Body of pancreas (tissue), 4 donors: ENCODE measurements around the gene MRAP2. TPM values are rescaled to one million over a fixed set of nuclear protein-coding genes. Genes with fewer than 3 reads are reported as not detected.

Experiments
- ATAC-seq: fragments of 150-250 bp; one replicate; pipeline ENCODE4 v1.9.1; 2016
- DNase-seq, 4 donors: peaks; one replicate each; pipeline ENCODE4 v3.0.0-alpha.2; 2019
- H3K27ac ChIP-seq, 4 donors: fragments of 200-600 bp; sonication (generic); 1 replicate in 3 of 4; 2 replicates in 1 of 4; pipeline versions ENCODE4 v1.5.1 to v1.6.1; 2016 to 2019; ENCODE audit warnings: mild to moderate bottlenecking in 1 of 4, mixed read lengths in 1 of 4, moderate library complexity in 1 of 4
- H3K27me3 ChIP-seq, 2 donors: fragments of 200-600 bp; sonication (generic); one replicate each; pipeline ENCODE4 v1.6.0; 2016; ENCODE audit warnings: mild to moderate bottlenecking in 1 of 2
- H3K36me3 ChIP-seq, 2 donors: fragments of 200-600 bp; sonication (generic); replicated peaks in 1 of 2; 2 replicates each; pipeline ENCODE4 v1.5.1; 2016; ENCODE audit warnings: low read depth in 2 of 2; ENCODE audit not compliant: insufficient read depth in 1 of 2
- H3K4me1 ChIP-seq: fragments of 200-600 bp; sonication (generic); one replicate; pipeline ENCODE4 v1.6.0; 2016
- H3K4me3 ChIP-seq, 2 donors: fragments of 200-600 bp; sonication (generic); 1 replicate in 1 of 2; 2 replicates in 1 of 2; pipeline ENCODE4 v1.5.1; 2016 to 2019
- H3K9me3 ChIP-seq, 3 donors: fragments of 200-600 bp; sonication (generic); 1 replicate in 2 of 3; 2 replicates in 1 of 3; pipeline ENCODE4 v1.5.1; 2016
- CTCF ChIP-seq, 7 experiments: fragments of 450-650 bp in 4 of 7; fragments of 200-600 bp in 3 of 7; sonication (generic) in 3 of 7; IDR thresholded peaks; one replicate each; pipeline ENCODE4 v1.5.1; 2016 to 2019; ENCODE audit warnings: antibody characterized with exemption in 7 of 7
- POLR2A ChIP-seq, 3 donors: fragments of 450-650 bp; IDR thresholded peaks; one replicate each; pipeline ENCODE4 v1.6.1; 2016; ENCODE audit warnings: antibody characterized with exemption in 3 of 3, mild to moderate bottlenecking in 2 of 3
- WGBS, 2 donors: methylation state at CpG; one replicate each; pipeline ENCODE4 v1.1.5; 2017; 5-methylcytosine and 5-hydroxymethylcytosine counted together
- intact Hi-C: fragments of 100-400 bp; cut with DNase I; formaldehyde crosslinking; loops from one replicate; pipeline ENCODE4 v1.15.1; 2023
- total RNA-seq, 2 donors: library from RNA; depleted of rRNA; stranded (reverse); fragments of >200 nt; gene quantifications; one replicate each; pipeline ENCODE4 v1.1.0, GENCODE V29; 2016

The MRAP2 gene
- total RNA-seq, 2 donors from 2014 or later = 2.3 to 3.6 TPM

- no peaks in the 10 kb centered on the region for H3K27me3 ChIP-seq
- H3K4me3 ChIP-seq = no peak overlapping the region
- H3K9me3 ChIP-seq = peaks cover 0 to 7% (median 0%) of the 10 kb centered on the region in 3 donors
- DNase-seq = no peak
- TF ChIP-seq POLR2A (IDR thresholded peaks at IDR 0.05) (no peak), CTCF (IDR thresholded peaks at IDR 0.05) (no peak)
- no peak for ATAC-seq
- H3K36me3 ChIP-seq = no peaks in the 10 kb centered on the region
- intact Hi-C loops = no loop called here
- no peaks in the 10 kb centered on the region for H3K4me1 ChIP-seq
- 88 to 92% methylated on average over 4 of the region's 4 CpGs for WGBS, 2 donors
- H3K27ac ChIP-seq = no peak overlapping the region
Observed at GRCh38 chr6:84136364-84137050, 102.9 kb downstream of the MRAP2 start.

GRCh38 chr6:84137051-84137375 is 103.4 kb downstream of the MRAP2 start:
- WGBS, 2 donors = 81 to 90% methylated on average over 5 of the region's 5 CpGs
- H3K4me3 ChIP-seq = no peak overlapping the region
- intact Hi-C loops = no loop called here

GRCh38 chr6:84137989-84138575 is 104.5 kb downstream of the MRAP2 start:
- no peak for TF ChIP-seq CTCF (IDR thresholded peaks at IDR 0.05)
- TF ChIP-seq POLR2A (IDR thresholded peaks at IDR 0.05) = no peak
- H3K36me3 ChIP-seq = no peaks in the 10 kb centered on the region
- no peaks in the 10 kb centered on the region for H3K27me3 ChIP-seq
- ATAC-seq (no peak), DNase-seq (no peak)
- H3K4me1 ChIP-seq = no peaks in the 10 kb centered on the region
- no peak overlapping the region for H3K27ac ChIP-seq
- intact Hi-C loops = no loop called here
- WGBS, 2 donors = 81 to 88% methylated on average over 2 of the region's 2 CpGs
- no peak overlapping the region for H3K4me3 ChIP-seq
- peaks cover 0 to 7% (median 0%) of the 10 kb centered on the region in 3 donors for H3K9me3 ChIP-seq

More at GRCh38 chr6:84137051-84137375, 103.4 kb downstream of the MRAP2 start:
- ATAC-seq (no peak), DNase-seq (no peak)
- Histone ChIP-seq H3K9me3 (peaks cover 0 to 7% (median 0%) of the 10 kb centered on the region in 3 donors), H3K36me3 (no peaks in the 10 kb centered on the region), H3K27me3 (no peaks in the 10 kb centered on the region), H3K4me1 (no peaks in the 10 kb centered on the region), H3K27ac (no peak overlapping the region)
- TF ChIP-seq CTCF (IDR thresholded peaks at IDR 0.05) = no peak
- no peak for TF ChIP-seq POLR2A (IDR thresholded peaks at IDR 0.05)

GRCh38 chr6:84139311-84139710 is 105.7 kb downstream of the MRAP2 start:
- DNase-seq = no peak
- ATAC-seq = no peak
- no peak overlapping the region for H3K27ac ChIP-seq
- intact Hi-C loops = no loop called here
- no peaks in the 10 kb centered on the region for H3K4me1 ChIP-seq
- TF ChIP-seq POLR2A (IDR thresholded peaks at IDR 0.05) (no peak), CTCF (IDR thresholded peaks at IDR 0.05) (no peak)
- no peak overlapping the region for H3K4me3 ChIP-seq
- no peaks in the 10 kb centered on the region for H3K9me3 ChIP-seq
- no peaks in the 10 kb centered on the region for H3K36me3 ChIP-seq
- H3K27me3 ChIP-seq = no peaks in the 10 kb centered on the region

Other genes with a start within 250 kb of the MRAP2 start
- not detected for gene RIPPLY2, start 180.4 kb upstream of the MRAP2 start, total RNA-seq
- 1 to 10 TPM; 4.0 to 9.6 TPM for gene CYB5R4, start 174.1 kb upstream of the MRAP2 start, total RNA-seq
- 1 to 10 TPM; 3.0 to 9.6 TPM for gene CEP162, start 193.9 kb downstream of the MRAP2 start, total RNA-seq